Measurements from ENCODE around the gene EPC1.

Gene EPC1

DNA sequence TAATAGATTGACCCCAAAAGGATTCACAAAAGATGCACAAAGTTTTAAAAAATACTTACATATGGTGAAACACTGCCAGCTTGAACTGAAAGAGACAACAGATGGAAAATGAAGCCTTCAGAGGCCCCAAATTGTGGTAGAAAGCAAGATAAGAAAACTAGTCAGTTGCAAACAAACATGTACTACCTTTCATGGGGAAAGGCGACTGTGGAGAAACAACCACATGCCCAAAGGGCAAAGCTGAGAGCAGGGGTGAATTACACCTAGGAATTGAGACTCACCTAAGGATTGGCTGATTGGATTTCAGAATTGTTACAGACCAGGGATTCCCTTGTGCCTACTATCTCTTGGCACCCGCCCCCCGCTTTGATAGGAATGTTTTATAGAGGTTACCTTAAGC lies 13.1 kb downstream of the EPC1 start:
- DNase-seq = no peak

DNA sequence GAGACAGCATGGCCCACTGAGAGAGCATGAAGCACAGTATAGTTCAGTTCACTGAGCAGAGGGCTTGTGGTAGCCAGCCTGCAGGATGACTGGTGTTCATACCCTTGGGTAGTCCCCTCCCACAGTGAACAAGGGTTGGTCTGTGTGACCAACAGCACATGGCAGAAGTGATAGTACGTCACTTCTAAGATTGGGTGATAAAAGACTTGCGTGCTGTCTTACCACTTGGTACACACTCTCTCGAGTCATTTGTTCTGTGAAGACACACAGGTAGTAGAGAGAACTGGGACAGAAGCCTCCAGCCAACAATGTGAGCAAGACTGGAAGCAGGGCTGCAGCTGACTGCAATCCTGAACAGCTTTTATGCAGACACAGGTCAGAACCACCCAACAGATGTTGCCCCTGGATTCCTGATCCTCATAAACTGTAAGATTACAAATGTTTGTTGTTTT lies 14.6 kb downstream of the EPC1 start:
- peak; percentile 87 for DNase-seq

DNA sequence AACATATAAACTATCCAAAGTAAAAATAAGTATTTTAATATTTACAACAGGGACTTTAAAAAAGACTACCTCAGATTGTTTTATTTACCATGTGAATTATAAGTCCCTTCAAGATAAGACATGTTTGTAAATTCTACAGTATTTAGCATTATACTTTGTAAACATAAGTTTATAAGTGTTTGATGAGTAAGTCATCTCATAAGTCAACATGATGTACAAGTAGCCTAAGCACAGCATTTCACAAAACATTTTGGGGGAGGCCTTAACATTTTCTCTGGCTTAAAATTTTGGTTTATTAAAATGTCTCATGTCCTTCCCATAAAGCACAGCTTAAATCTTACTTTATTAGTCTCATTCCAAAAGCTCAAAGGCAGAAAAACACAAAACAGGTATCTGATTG lies 15.4 kb downstream of the EPC1 start:
- DNase-seq = no peak

DNA sequence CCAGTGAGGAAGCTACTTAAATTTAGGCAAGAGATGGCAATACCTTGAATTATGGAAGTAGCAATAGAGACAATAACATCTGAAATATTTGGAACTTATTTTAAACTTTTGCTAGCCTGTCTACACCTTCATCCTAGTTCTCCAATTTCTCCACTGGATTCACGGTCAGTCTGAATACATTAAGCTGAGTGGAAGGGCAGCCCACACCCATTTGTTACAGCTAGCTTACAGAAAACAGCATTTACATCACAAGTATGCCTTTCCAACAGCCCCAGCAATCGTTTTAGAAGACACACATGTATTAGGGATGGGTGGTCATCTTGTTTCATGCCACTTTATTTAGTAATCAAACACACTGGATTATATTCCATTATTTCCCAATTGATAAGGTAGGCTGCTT lies 16.7 kb downstream of the EPC1 start:
- DNase-seq = no peak

DNA sequence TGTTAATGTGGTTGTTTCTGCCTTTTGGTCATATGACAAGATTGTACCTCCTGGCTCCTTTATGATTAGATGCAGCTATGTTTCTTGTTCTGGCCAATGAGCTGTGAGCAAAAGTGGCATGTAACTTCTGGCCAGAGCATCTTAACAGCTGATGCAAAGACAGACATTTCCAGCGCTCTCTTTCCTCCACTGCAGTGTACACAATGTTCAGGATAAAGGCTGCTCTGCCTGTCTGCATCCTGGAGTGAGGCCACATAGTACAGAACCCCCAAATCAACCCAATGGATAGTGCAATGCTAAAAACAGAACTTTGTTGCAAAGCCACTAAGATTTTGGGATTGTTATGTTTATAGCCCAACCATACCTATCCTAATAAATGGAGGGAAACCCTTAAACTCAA lies 17.9 kb downstream of the EPC1 start:
- DNase-seq = no peak

DNA sequence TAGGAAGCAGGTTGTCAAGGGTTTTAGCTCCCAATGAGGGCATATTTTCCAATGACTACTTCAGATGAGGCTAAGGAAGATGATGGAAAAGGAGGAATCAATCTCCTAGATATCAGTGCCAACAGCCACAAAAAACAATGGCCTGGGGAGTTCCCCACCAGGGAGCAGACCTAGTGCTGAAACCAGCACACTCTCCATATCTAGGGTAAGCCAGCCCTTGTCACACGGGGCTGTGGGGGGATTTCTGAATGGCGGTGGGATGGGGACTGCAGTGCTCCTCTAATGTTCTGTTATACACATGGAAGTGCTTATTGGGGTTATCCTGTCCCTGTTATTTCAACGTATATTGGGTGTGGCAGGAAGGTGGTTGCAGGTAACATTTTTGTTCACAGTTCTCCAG lies 18.5 kb downstream of the EPC1 start:
- no peak for DNase-seq

DNA sequence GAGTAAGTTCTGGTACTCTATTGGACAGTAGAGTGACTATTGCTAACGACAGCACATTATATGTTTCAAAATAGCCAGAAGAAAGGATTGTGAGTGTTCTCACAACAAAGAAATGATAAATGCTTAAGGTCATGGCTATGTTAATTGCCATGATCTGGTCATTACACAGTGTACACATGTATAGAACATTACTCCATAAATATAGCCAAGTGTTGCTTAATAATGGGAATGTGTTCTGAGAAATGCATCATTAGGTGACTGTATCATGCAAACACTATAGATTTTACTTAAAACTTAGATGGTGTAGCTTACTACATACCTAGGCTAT lies 19.6 kb downstream of the EPC1 start:
- DNase-seq = no peak

DNA sequence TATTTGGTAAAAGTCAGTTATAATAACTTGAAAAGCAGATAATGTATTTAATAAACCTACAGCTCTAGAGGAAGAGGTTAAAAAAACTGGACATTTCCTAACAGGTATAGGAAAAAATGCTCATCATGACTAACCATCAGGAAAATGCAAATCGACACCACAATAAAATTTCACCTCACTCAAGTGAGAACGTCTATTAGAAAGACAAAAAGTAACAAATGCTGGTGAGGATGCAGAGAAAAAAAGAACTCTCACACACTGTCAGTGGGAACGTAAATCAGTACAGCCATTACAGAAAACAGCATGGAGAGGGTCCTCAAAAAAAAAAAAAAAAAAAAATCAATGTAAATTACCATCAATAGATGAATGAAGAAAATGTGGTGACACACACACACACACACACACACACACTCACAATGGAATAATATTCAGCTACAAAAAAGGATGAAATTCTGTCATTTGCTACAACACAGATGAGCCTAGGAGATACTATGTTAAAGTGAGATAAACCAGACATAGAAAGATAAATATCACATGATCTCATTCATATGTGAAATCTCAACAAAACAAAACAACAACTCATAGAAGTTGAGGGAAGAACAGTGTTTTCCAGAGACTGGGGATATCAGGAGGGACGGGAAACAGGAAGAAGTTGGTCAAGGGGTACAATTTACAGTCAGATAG lies 20.1 kb downstream of the EPC1 start:
- DNase-seq = no peak

DNA sequence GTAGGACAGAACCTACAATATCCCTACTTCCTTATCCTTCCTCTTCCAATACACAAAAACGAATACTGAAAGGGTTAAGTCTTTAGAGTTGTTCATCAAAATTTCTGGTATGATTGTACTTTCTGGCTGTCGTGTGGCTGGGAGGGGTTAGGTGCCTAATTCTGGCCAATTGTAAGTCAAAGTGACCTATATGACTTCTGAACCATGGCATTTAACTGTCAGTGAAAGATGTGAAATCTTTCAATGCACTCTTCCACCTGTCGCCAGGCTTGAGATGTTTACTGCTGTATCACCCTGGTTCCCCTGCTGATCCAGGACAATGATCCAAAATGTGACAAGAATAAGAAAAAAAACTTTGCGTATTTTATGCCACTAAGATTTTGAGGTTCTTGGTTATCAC lies 20.8 kb downstream of the EPC1 start:
- DNase-seq = no peak

DNA sequence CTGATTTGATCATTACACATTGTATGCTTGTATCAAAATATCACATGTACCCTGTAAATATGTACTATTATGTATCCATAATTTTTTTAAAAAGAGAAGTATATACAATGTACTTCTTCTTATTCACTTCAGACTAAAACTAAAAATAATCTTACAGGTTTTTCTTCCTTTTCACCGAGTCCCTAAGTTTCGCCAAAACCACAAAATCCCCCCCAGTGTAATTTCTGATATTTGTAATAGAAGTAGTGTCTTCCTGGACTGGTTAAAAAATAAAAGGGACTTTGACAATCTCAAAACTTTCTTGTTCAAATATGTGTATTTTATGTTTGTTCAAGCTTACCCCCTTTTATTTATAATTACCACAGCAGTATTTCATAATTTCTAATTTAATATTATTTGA lies 23.9 kb downstream of the EPC1 start:
- no peak for DNase-seq

DNA sequence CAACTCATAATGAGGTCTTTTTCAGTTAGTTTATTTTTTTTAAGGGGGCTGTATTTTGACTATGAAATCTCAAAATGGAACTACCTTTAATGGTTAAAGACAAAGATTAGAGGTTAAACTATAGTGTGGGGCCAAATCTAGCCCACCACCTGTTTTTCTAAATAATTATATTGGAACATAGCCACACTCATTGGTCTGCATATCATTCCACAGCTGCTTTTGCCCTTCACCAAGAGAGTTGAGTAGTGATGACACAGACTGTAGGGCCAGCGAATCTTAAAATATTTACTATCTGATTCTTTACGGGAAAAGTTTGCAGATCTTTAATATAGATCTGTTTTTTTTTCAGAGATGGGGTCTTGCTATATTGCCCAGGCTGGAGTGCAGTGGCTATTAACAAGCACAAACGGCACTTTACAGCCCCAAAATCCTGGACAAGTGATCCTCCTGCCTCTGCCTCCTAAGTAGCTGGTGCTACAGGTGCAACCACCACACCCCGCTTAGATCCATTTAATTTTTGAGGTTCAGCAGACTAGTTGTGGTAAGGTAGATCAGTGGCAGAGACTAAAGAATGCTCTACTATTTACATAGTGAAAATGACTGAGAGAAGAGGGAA lies 25.8 kb downstream of the EPC1 start:
- DNase-seq = no peak

DNA sequence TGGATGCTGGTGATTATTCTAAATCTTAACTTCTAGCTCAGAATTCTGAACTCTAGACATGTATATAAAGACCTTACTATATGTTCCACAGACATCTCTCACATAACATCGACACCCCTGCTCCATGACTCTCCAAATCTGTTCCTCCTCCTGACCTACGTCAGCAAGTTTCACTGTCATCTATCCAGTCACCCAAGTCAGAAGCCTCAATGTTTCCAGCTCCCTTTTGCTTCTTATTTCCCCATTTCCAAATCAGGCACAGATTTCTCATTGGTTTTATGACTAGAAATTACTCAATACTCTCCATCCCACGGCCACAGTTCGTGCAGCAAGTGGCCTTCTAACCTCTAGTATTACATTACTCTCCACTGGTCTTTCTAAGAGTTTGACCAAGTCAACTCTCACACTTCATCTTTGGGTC lies 28.5 kb downstream of the EPC1 start:
- peak; percentile 43 for DNase-seq

DNA sequence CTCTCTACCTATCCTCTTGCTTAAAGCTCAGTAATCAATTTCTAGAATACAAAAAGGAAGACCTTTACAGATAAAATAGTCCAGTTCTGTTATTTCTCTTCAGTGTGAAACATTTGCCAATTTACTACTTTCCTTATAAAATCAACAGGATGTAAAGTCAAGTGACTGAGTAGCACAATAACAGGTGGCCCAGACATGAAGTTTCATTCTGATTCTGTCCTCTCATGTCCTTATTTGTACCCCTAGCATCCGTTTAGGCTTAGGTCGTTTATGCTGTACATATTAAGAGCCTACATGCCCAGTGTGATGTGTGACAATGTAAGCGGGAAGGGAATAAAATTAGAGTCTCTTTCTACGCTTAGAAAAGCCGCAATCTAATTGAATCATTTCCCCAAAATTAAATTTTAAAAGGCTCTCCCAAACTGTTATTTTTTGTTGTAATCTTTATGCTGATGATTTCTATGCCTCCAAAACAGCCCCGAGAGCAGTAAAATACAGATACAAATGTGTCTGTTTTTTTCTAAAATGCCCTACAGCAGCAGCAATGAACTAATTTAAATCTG lies 29.1 kb downstream of the EPC1 start:
- DNase-seq = no peak

DNA sequence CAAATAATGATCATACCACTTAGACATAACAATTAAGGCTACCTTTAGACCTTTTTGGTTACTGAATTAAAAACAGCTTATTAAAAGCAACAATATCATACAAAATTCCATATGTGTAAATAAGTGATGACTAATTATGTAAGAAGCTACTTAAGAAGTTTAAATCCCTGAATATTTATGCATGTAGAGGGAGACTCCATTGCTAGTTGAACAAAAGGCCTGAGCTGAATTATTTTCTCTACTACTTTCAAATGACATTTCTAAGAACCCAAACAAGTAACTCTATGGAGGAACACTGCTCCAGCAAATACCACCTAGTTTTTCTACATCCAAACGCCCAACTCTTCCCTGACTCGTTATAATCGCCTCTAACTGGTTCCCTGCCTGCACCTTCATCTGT lies 31.5 kb downstream of the EPC1 start:
- no peak for DNase-seq

DNA sequence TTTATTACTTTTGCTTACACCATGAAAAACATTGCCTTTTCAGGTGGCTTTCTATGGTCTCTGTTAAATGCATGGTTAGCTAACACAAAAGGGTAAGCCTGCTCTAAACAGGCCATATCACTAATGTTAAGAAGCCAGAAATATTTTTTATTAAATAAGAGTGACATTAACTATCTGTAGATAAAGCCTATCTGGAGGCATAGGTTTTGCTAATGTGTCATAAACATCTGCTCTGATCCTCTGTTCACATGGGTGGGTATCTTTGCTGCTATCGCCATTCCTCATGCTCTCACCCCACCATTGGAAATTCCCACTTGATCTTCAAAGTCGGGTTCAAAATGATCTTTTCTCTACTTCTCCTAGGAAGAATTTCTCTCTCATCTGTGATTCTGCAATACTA lies 32.4 kb downstream of the EPC1 start:
- DNase-seq = no peak

DNA sequence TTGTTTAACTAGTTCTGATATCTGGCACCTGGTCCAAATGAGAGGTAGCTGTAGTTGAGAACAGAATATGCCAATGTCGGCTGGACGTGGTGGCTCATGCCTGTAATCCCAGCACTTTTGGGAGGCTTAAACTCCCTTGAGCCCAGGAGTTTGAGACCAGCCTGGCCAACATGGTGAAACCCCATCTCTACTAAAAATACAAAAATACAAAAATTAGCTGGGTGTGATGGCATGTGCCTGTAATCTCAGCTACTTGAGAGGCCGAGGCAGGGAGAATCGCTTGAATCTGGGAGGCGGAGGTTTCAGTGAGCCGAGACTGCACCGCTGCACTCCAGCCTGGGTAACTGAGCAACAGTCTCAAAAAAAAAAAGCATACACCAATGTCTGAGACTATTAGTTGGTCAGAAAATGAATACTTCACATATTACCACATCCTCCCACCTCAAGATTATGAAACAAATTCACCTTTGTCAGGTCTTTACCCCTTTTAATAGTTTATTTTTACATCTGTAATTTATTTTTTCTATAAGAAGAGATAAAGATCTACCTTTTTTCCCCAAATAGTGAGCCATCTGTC lies 38.8 kb downstream of the EPC1 start:
- DNase-seq = no peak

DNA sequence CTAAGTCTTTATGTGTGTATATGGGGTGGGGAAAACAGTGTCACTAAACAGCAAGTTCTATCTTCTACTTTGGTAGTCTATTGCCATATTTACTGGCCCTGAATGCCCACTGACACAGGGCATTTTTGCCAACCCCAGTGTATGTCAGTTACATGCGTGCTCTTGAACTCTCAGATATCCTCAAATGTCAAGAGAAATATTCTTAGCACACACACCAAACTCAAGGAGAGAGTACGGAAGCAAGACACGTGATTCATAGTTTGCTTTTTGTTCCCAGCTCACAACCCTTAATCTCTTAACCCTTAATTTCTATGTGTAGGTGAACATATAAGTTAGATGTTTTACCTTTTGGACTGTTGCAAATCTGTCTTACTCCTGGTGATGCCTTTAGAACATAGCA lies 39.3 kb downstream of the EPC1 start:
- DNase-seq = no peak

DNA sequence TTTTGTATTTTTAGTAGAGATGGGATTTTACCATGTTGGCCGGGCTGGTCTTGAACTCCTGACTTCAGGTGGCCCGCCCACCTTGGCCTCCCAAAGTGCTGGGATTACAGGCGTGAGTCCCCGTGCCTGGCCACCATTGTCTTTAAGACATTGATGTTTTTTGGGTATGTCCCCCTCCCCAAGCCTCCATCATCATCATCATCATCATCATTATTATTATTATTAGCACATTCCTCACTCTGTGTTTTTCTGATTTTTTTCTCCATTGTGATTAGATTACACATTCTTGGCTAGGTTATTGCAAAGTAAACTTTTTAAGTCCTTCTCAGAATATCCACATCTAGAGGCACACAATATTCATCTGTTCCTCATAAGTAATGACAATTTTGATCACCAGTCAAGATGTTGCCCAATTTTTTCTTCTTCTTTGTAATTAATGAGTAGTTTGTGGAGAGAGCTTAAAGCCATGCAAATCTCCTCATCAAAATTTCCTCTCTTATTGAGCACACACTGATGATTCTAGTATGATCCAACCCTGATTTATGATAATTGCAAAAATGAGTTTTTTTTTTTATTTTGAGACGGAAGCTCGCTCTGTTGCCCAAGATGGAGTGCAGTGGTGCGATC lies 47.5 kb downstream of the EPC1 start:
- DNase-seq = no peak

DNA sequence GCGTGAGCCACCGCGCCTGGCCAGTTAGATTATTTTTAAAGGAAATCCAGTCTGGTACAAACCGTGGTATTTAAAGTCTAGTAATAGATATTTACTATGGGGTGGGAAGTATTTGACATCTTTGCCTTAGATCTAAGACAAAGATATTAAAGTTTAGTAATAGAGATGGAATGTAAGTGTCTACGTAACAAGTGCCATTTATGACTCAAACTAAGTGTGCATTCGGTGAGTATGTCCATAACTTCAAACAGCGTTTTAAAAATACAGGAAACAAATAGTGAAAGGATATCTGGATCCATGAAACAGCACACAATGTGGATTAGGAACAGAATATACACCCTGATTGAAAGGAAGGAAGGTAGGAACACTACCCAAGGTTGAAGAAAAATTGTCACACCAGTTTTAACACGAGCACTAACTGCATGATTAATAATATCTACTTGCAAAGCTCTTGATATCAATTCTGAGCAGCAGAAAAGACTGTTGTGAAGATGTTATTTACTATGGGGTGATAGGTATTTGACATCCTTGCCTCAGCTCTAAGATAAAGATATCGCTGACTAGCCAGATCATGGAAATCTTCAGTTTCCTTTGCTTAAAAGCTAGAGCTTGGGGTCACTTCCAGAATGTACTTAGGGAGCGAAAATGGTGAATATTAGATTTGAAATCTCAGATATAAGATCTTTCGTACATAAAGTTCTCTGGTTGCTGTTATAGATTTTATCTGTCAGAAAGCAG lies 48.7 kb downstream of the EPC1 start:
- no peak for DNase-seq

DNA sequence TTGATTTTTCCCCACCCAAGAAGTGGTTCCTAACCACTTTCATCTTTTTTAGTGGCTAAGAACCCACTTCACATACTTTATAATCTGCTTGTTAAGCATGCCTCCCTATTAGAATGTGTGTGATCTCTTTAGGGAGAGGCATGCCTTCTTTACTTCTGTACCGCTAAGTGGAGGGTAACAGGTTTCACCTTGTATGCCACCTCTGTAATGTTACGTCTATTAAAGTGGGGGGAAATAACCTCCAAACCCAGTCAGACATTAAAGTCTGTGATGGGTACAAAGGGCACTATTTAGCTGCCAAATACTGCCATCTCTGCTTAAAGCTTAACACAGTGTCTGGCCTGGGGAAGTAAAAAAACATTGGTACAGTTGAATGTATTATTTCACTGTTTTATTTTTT lies 51.9 kb downstream of the EPC1 start:
- DNase-seq = no peak

DNA sequence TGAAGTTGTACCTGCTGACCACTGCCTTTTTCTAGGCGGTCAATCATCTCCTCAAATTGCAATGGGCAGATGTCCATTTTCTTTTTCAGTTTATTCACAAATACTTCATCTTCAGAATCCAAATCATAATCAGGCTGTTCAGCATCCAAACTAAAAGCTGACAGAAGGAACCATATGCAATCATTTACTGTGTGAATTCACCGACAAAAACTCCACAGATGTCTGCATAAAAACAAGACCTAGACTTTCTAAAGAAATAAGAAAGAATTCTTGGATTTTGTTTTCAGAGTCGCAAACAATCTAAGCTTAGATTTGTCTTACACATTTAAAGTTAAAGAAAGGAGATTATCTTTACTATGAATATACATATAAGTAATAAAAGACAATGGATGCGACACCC lies 53.4 kb downstream of the EPC1 start:
- DNase-seq = no peak

DNA sequence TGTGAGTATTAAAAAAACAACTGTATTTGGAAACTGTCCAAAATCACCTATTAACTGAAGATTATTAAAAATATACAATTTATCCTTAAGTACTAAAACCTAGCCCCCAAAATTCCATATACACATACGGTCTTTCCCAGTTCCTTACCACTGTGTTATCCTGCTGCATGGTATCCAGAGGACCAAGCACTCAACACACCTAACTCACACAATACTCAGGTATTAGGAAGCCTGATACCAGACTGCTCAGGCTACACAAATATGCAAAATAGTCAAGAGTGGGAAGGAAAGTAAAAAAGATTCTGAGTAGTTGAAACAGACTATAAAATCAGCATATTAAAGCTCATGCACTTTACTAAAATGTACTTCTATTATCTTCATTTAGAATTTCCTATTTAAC lies 67.2 kb downstream of the EPC1 start:
- DNase-seq = no peak

DNA sequence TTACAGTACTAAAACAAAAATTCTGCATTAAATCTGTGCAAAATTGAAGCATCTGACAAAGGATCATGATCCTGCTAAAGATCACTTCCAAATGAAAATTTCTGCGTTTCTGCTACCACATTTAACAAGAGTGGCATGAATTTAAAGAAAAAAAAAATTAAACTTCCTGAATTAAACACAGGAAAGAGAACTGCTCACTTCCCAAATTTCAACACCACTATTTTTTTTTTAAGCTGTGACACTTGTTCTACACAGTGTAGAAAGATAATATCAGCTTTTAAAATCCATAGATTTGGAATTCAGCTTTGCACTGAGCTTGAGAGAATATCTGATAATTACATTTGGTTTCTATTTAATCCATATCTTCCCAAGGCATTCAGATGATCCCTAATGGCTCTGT lies 73.6 kb downstream of the EPC1 start:
- DNase-seq = no peak

Measured in stimulated activated CD4-positive, alpha-beta T cell treated with anti-CD3 and anti-CD28 coated beads, Interleukin-4, amount 100 ng/mL, for 24 hours (primary cell).